ENCODE measurements around the gene ANKRD34B.
"Not testable (repeated sequence)": the region's sequence is repeated elsewhere in the genome, so short reads cannot be mapped to it uniquely, and the experiment has no call there.

ANKRD34B gene

DNA sequence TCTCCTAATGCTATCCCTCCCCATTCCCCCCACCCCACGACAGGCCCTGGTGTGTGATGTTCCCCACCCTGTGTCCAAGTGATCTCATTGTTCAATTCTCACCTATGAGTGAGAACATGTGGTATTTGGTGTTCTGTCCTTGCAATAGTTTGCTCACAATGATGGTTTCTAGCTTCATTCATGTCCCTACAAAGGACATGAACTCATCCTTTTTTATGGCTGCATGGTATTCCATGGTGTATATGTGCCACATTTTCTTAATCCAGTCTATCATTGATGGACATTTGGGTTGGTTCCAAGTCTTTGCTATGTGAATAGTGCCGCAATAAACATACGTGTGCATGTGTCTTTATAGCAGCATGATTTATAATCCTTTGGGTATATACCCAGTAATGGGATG is 10.2 kb upstream of the ANKRD34B start:
- H2BK120ac ChIP-seq (ENCODE audit: low read depth, low read length); H4K5ac ChIP-seq (ENCODE audit: low read length): not testable (repeated sequence)
- WGBS (ENCODE audit: extremely low coverage, insufficient coverage, low lambda C conversion rate): no CpG with 5 or more reads among the region's 3 CpGs

DNA sequence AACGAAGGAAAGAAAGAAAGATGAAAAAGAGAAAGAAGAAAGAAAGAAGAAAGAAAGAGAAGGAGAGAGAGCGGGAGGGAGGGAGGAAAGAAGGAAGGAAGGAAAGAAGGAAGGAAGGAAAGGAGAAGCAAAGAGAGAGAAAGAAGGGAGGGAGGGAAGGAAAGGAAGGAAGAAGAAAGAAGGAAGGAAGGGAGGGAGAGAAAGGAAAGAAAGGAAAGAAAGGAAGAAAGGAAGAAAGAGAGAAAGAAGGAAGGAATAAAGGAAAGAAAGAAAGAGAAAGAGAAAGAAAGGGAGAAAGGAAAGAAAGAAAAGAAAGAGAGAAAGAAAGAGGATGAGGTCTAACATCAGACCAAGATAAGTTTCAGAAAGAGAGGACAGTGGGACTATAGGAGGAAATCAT is 9.0 kb upstream of the ANKRD34B start:
- no peak overlapping the region for H3K4me3 ChIP-seq (ENCODE audit: low read length)
- no peak overlapping the region for H4K8ac ChIP-seq (ENCODE audit: low read depth, low read length)
- H3K23ac ChIP-seq (ENCODE audit: low read length): no peak overlapping the region
- H3K4ac ChIP-seq (ENCODE audit: low read depth, low read length): no peak overlapping the region
- no peaks in the 10 kb centered on the region for H3K36me3 ChIP-seq (ENCODE audit: control insufficient read depth, insufficient read depth, low read length)
- H3K4me2 ChIP-seq (ENCODE audit: low read length): no peak overlapping the region
- no peaks in the 10 kb centered on the region for H3K4me1 ChIP-seq (ENCODE audit: control insufficient read depth, low read depth, low read length)
- no peak overlapping the region for H3K27ac ChIP-seq (ENCODE audit: low read depth, low read length)
- no peak overlapping the region for H3K18ac ChIP-seq (ENCODE audit: low read length)
- H2AK5ac ChIP-seq (ENCODE audit: low read length): no peak overlapping the region
- no peak overlapping the region for H2BK120ac ChIP-seq (ENCODE audit: low read depth, low read length)
- H3K79me1 ChIP-seq (ENCODE audit: low read length): no peaks in the 10 kb centered on the region
- H3K79me2 ChIP-seq (ENCODE audit: control insufficient read depth, insufficient read depth, low read length): no peaks in the 10 kb centered on the region
- no peak overlapping the region for H4K5ac ChIP-seq (ENCODE audit: low read length)
- no peaks in the 10 kb centered on the region for H3K27me3 ChIP-seq (ENCODE audit: insufficient read depth, low read length, poor library complexity)
- no peak for DNase-seq
- H2BK15ac ChIP-seq (replicated peaks; ENCODE audit: low read depth): no peak overlapping the region
- 100% methylated on average over 2 of the region's 2 CpGs for WGBS (ENCODE audit: extremely low coverage, insufficient coverage, low lambda C conversion rate)
- H3K56ac ChIP-seq (ENCODE audit: low read length): no peak overlapping the region
- H2BK5ac ChIP-seq (ENCODE audit: low read length): no peak overlapping the region
- H3K9ac ChIP-seq (ENCODE audit: low read length): no peak overlapping the region

More for the DNA sequence above, 10.2 kb upstream of the ANKRD34B start:
- not testable (repeated sequence) for H2BK15ac ChIP-seq (replicated peaks; ENCODE audit: low read depth); H2AK5ac ChIP-seq (ENCODE audit: low read length); H3K4me3 ChIP-seq (ENCODE audit: low read length); H3K18ac ChIP-seq (ENCODE audit: low read length); H3K56ac ChIP-seq (ENCODE audit: low read length); H3K23ac ChIP-seq (ENCODE audit: low read length); DNase-seq; H3K27me3 ChIP-seq (ENCODE audit: insufficient read depth, low read length, poor library complexity); H3K27ac ChIP-seq (ENCODE audit: low read depth, low read length); H3K79me2 ChIP-seq (ENCODE audit: control insufficient read depth, insufficient read depth, low read length); H3K79me1 ChIP-seq (ENCODE audit: low read length); H2BK5ac ChIP-seq (ENCODE audit: low read length); H3K9ac ChIP-seq (ENCODE audit: low read length); H3K4me2 ChIP-seq (ENCODE audit: low read length); H3K4me1 ChIP-seq (ENCODE audit: control insufficient read depth, low read depth, low read length); H3K36me3 ChIP-seq (ENCODE audit: control insufficient read depth, insufficient read depth, low read length); H3K4ac ChIP-seq (ENCODE audit: low read depth, low read length); H4K8ac ChIP-seq (ENCODE audit: low read depth, low read length)

DNA sequence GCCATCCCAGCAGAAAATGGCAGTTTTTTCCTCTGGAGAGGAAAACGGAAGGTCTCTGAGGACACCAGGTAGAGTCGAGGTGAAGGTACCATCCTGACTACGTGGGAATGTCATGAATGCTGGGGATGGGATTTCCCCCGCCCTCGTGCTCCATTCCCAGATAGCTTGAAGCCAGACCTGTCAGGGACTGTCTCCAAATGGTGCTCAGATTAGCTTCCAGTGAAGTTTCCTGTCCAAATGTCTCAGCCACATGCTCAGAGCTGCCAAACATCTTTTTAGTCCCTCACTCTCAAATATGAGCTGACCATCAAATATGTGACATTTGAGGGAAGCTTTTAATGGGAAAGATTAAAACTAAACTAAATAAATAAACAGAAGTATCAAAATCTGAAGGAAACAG is 7.6 kb upstream of the ANKRD34B start:
- Histone ChIP-seq H3K23ac (ENCODE audit: low read length) (no peak overlapping the region), H3K27me3 (ENCODE audit: insufficient read depth, low read length, poor library complexity) (no peaks in the 10 kb centered on the region), H4K8ac (ENCODE audit: low read depth, low read length) (no peak overlapping the region), H3K4ac (ENCODE audit: low read depth, low read length) (no peak overlapping the region), H3K4me3 (ENCODE audit: low read length) (no peak overlapping the region), H3K18ac (ENCODE audit: low read length) (no peak overlapping the region), H3K27ac (ENCODE audit: low read depth, low read length) (no peak overlapping the region), H3K79me1 (ENCODE audit: low read length) (no peaks in the 10 kb centered on the region), H3K79me2 (ENCODE audit: control insufficient read depth, insufficient read depth, low read length) (no peaks in the 10 kb centered on the region), H3K36me3 (ENCODE audit: control insufficient read depth, insufficient read depth, low read length) (no peaks in the 10 kb centered on the region), H3K56ac (ENCODE audit: low read length) (no peak overlapping the region), H3K9ac (ENCODE audit: low read length) (no peak overlapping the region), H2BK15ac (replicated peaks; ENCODE audit: low read depth) (no peak overlapping the region), H2AK5ac (ENCODE audit: low read length) (no peak overlapping the region), H3K4me1 (ENCODE audit: control insufficient read depth, low read depth, low read length) (no peaks in the 10 kb centered on the region), H2BK120ac (ENCODE audit: low read depth, low read length) (no peak overlapping the region), H2BK5ac (ENCODE audit: low read length) (no peak overlapping the region), H3K4me2 (ENCODE audit: low read length) (no peak overlapping the region), H4K5ac (ENCODE audit: low read length) (no peak overlapping the region)
- DNase-seq: peak; percentile 40
- WGBS (ENCODE audit: extremely low coverage, insufficient coverage, low lambda C conversion rate): no CpG with 5 or more reads among the region's 5 CpGs

DNA sequence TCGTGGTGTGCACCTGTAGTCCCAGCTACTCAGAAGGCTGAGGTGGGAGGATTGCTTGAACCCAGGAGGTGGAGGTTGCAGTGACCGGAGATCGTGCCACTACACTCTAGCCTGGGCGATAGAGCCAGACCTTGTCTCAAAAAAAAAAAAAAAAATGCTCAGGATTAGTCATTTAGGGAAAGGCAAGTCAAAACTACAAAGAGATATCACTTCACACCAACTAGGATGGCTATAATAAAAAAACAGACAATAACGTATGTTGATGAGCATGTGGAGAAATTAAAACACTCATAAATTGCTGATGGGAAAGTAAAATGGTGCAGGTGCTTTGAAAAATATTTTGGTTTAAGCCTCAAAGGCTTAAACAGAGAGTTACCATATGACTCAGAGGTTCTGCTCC is 6.3 kb upstream of the ANKRD34B start:
- H3K27me3 ChIP-seq (ENCODE audit: insufficient read depth, low read length, poor library complexity): no peaks in the 10 kb centered on the region
- no peak overlapping the region for H3K9ac ChIP-seq (ENCODE audit: low read length)
- H3K18ac ChIP-seq (ENCODE audit: low read length): no peak overlapping the region
- no CpG with 5 or more reads among the region's 5 CpGs for WGBS (ENCODE audit: extremely low coverage, insufficient coverage, low lambda C conversion rate)
- H3K4me2 ChIP-seq (ENCODE audit: low read length): no peak overlapping the region
- no peak overlapping the region for H2AK5ac ChIP-seq (ENCODE audit: low read length)
- no peak overlapping the region for H2BK120ac ChIP-seq (ENCODE audit: low read depth, low read length)
- H3K27ac ChIP-seq (ENCODE audit: low read depth, low read length): no peak overlapping the region
- no peak overlapping the region for H4K8ac ChIP-seq (ENCODE audit: low read depth, low read length)
- H3K4me3 ChIP-seq (ENCODE audit: low read length): no peak overlapping the region
- H3K36me3 ChIP-seq (ENCODE audit: control insufficient read depth, insufficient read depth, low read length): no peaks in the 10 kb centered on the region
- no peaks in the 10 kb centered on the region for H3K79me2 ChIP-seq (ENCODE audit: control insufficient read depth, insufficient read depth, low read length)
- no peak overlapping the region for H3K4ac ChIP-seq (ENCODE audit: low read depth, low read length)
- H3K56ac ChIP-seq (ENCODE audit: low read length): no peak overlapping the region
- no peak overlapping the region for H3K23ac ChIP-seq (ENCODE audit: low read length)
- no peaks in the 10 kb centered on the region for H3K4me1 ChIP-seq (ENCODE audit: control insufficient read depth, low read depth, low read length)
- no peak overlapping the region for H2BK5ac ChIP-seq (ENCODE audit: low read length)
- H2BK15ac ChIP-seq (replicated peaks; ENCODE audit: low read depth): no peak overlapping the region
- H4K5ac ChIP-seq (ENCODE audit: low read length): no peak overlapping the region
- no peaks in the 10 kb centered on the region for H3K79me1 ChIP-seq (ENCODE audit: low read length)
- no peak for DNase-seq

DNA sequence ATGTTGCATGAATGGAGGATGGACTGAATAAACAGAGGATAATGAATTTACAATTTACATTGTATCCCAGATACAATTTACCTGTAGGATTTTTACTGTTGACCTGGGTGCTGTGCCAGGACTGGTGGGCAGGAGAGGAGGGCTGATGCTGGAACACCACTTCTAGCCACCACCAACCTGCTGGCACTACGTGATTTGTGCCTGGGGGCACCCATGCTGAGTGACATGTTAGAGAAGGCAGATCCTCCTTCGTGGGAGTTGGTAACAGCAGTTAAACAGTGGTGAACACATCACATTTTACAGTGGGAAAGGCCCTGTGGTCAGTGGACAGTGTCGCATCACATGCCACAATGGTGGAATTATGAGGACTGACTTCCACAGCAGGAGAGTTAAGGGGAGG is 3.0 kb upstream of the ANKRD34B start:
- Histone ChIP-seq H3K79me1 (ENCODE audit: low read length) (no peaks in the 10 kb centered on the region), H3K4me2 (ENCODE audit: low read length) (no peak overlapping the region), H3K27ac (ENCODE audit: low read depth, low read length) (no peak overlapping the region), H3K4me1 (ENCODE audit: control insufficient read depth, low read depth, low read length) (no peaks in the 10 kb centered on the region), H3K36me3 (ENCODE audit: control insufficient read depth, insufficient read depth, low read length) (no peaks in the 10 kb centered on the region), H4K5ac (ENCODE audit: low read length) (no peak overlapping the region), H2BK5ac (ENCODE audit: low read length) (no peak overlapping the region), H3K56ac (ENCODE audit: low read length) (no peak overlapping the region), H2BK120ac (ENCODE audit: low read depth, low read length) (no peak overlapping the region), H3K4ac (ENCODE audit: low read depth, low read length) (no peak overlapping the region), H2AK5ac (ENCODE audit: low read length) (no peak overlapping the region), H4K8ac (ENCODE audit: low read depth, low read length) (no peak overlapping the region), H3K4me3 (ENCODE audit: low read length) (no peak overlapping the region), H2BK15ac (replicated peaks; ENCODE audit: low read depth) (no peak overlapping the region), H3K79me2 (ENCODE audit: control insufficient read depth, insufficient read depth, low read length) (no peaks in the 10 kb centered on the region), H3K9ac (ENCODE audit: low read length) (no peak overlapping the region), H3K18ac (ENCODE audit: low read length) (no peak overlapping the region), H3K27me3 (ENCODE audit: insufficient read depth, low read length, poor library complexity) (peaks cover 15% of the 10 kb centered on the region), H3K23ac (ENCODE audit: low read length) (no peak overlapping the region)
- WGBS (ENCODE audit: extremely low coverage, insufficient coverage, low lambda C conversion rate): no CpG with 5 or more reads among the region's 3 CpGs
- DNase-seq: no peak

DNA sequence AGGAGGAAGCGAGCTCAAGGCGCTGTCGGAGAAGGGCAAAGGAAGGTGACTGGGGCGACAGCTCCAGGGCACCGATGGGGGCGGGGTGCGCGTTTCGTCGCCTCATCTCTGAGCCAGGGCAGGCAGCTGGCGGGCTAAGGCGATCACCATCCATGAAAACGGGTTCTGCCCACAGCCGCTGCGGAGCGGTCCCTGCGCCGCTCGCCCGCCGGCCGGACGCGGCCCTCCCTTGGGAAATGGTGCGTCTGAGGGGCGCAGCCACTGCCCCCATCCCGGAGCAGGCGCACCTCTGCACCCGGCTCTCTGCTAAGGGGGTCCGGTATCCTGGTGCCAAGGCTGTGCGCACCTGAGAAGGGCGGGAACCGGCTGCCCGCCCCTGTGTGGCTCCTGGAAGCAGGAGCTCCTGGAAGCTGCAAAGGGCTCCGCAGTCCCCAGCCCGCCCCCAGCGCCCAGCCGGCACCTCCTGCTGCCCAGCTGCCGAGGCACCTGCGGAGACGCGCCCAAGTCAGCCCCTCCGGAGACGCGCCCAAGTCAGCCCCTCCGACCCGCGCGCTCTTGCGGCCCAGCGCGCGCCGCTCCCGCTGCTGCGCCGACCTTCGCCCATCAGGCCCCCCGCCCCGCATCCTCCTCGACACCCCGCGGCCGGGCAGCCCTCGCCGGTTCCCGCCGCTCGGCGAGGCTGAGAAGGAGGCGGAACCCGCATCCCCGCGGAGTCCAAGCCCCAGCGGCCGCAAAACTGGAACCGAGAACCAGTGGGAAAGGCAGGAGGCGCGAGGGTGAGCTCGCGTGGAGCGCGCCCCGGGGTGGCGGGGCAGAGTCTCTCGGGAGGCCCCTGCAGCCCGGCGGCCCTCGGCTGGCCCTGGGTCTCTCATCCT is 757 bp downstream of the ANKRD34B start:
- Histone ChIP-seq H4K8ac (ENCODE audit: low read depth, low read length) (no peak overlapping the region), H3K4me3 (ENCODE audit: low read length) (no peak overlapping the region)

More for the DNA sequence above, 757 bp downstream of the ANKRD34B start:
- H2BK5ac ChIP-seq (ENCODE audit: low read length): no peak overlapping the region
- H3K36me3 ChIP-seq (ENCODE audit: control insufficient read depth, insufficient read depth, low read length): no peaks in the 10 kb centered on the region
- H3K4me2 ChIP-seq (ENCODE audit: low read length): peak overlapping the region; percentile 64
- H3K27me3 ChIP-seq (ENCODE audit: insufficient read depth, low read length, poor library complexity): peaks cover 19% of the 10 kb centered on the region
- no peak overlapping the region for H3K18ac ChIP-seq (ENCODE audit: low read length)
- peak overlapping the region; percentile 75 for H3K56ac ChIP-seq (ENCODE audit: low read length)
- no peaks in the 10 kb centered on the region for H3K79me2 ChIP-seq (ENCODE audit: control insufficient read depth, insufficient read depth, low read length)
- H3K79me1 ChIP-seq (ENCODE audit: low read length): no peaks in the 10 kb centered on the region
- no peak overlapping the region for H3K4ac ChIP-seq (ENCODE audit: low read depth, low read length)
- peak overlapping the region; percentile 51 for H3K9ac ChIP-seq (ENCODE audit: low read length)
- no peak overlapping the region for H2BK120ac ChIP-seq (ENCODE audit: low read depth, low read length)
- no peaks in the 10 kb centered on the region for H3K4me1 ChIP-seq (ENCODE audit: control insufficient read depth, low read depth, low read length)
- no peak overlapping the region for H3K23ac ChIP-seq (ENCODE audit: low read length)
- no peak overlapping the region for H2AK5ac ChIP-seq (ENCODE audit: low read length)
- no peak overlapping the region for H3K27ac ChIP-seq (ENCODE audit: low read depth, low read length)
- WGBS (ENCODE audit: extremely low coverage, insufficient coverage, low lambda C conversion rate): no CpG with 5 or more reads among the region's 89 CpGs
- DNase-seq: peak; percentile 22
- no peak overlapping the region for H2BK15ac ChIP-seq (replicated peaks; ENCODE audit: low read depth)
- no peak overlapping the region for H4K5ac ChIP-seq (ENCODE audit: low read length)

Measured in mesendoderm (in vitro differentiated cells).